ELF-1 (cell line): ENCODE results near the gene GBP5.
"Not testable (repeated sequence)": the region's sequence is repeated elsewhere in the genome, so short reads cannot be mapped to it uniquely, and the experiment has no call there.

ENCODE experiments used
- DNase-seq: peaks from one replicate; pipeline ENCODE4 v3.0.0-alpha.2; 2016; ENCODE audit warnings: low read depth, low spot score

GBP5 gene

GRCh38 chr1:89280766-89281165, 8.1 kb upstream of the GBP5 start:
- DNase-seq, result no peak

- no peak for DNase-seq
Observed at GRCh38 chr1:89279011-89279466, 6.4 kb upstream of the GBP5 start.

- no peak for DNase-seq
Observed at GRCh38 chr1:89277725-89278124, 5.1 kb upstream of the GBP5 start.

- no peak for DNase-seq
Observed at GRCh38 chr1:89276690-89277089, 4.0 kb upstream of the GBP5 start.

GRCh38 chr1:89274411-89274857, 1.8 kb upstream of the GBP5 start:
- no peak for DNase-seq

GRCh38 chr1:89273324-89273778, 691 bp upstream of the GBP5 start:
- DNase-seq, result no peak

- DNase-seq, result no peak
Observed at GRCh38 chr1:89271341-89272015, 1.2 kb downstream of the GBP5 start.

GRCh38 chr1:89270423-89270822, 2.2 kb downstream of the GBP5 start:
- no peak for DNase-seq

- no peak for DNase-seq
Observed at GRCh38 chr1:89269277-89269676, 3.4 kb downstream of the GBP5 start.

GRCh38 chr1:89262643-89263042, 10.0 kb downstream of the GBP5 start:
- DNase-seq, result no peak

- DNase-seq, result peak; percentile 5
Observed at GRCh38 chr1:89261926-89262515, 10.6 kb downstream of the GBP5 start.

GRCh38 chr1:89260566-89261255, 11.9 kb downstream of the GBP5 start:
- no peak for DNase-seq

GRCh38 chr1:89260042-89260441, 12.6 kb downstream of the GBP5 start:
- peak; percentile 44 for DNase-seq

- no peak for DNase-seq
Observed at GRCh38 chr1:89259283-89259971, 13.2 kb downstream of the GBP5 start.

- DNase-seq, result no peak
Observed at GRCh38 chr1:89257041-89257440, 15.6 kb downstream of the GBP5 start.

- not testable (repeated sequence) for DNase-seq
Observed at GRCh38 chr1:89255581-89255980, 17.1 kb downstream of the GBP5 start.

GRCh38 chr1:89254658-89255287, 17.9 kb downstream of the GBP5 start:
- DNase-seq, result no peak

- no peak for DNase-seq
Observed at GRCh38 chr1:89243046-89243445, 29.6 kb downstream of the GBP5 start.
